RWPE2 (cell line): ENCODE results near the gene SSBP3.

Source experiments
- ATAC-seq: fragments of 200-7000 bp; cut with Tn5 transposase; 3 replicates; pipeline ENCODE4 v1.9.1; 2021; ENCODE audit warnings: low read depth
- DNase-seq: peaks from one replicate; pipeline ENCODE4 v3.0.0-alpha.2; 2020; ENCODE audit warnings: low spot score
- H3K27ac ChIP-seq: fragments of 450-650 bp; 2 replicates; pipeline ENCODE4 v1.5.1; 2017; ENCODE audit warnings: mild to moderate bottlenecking; ENCODE audit not compliant: poor library complexity, severe bottlenecking
- H3K27me3 ChIP-seq: fragments of 250-450 bp; sonication (Bioruptor Pico); 2 replicates; pipeline ENCODE4 v1.5.1; 2021; ENCODE audit warnings: mild to moderate bottlenecking, moderate library complexity; ENCODE audit not compliant: insufficient read depth, poor library complexity, severe bottlenecking
- H3K36me3 ChIP-seq: fragments of 250-450 bp; sonication (Bioruptor Pico); 2 replicates; pipeline ENCODE4 v1.5.1; 2020; ENCODE audit warnings: low read depth, mild to moderate bottlenecking, moderate library complexity
- H3K4me1 ChIP-seq: fragments of 250-450 bp; sonication (Bioruptor Pico); 2 replicates; pipeline ENCODE4 v1.5.1; 2021; ENCODE audit warnings: mild to moderate bottlenecking, moderate library complexity; ENCODE audit not compliant: insufficient read depth, poor library complexity, severe bottlenecking
- H3K4me3 ChIP-seq: fragments of 250-450 bp; sonication (Bioruptor Pico); 2 replicates; pipeline ENCODE4 v1.5.1; 2021; ENCODE audit warnings: mild to moderate bottlenecking, moderate library complexity; ENCODE audit not compliant: severe bottlenecking
- H3K9me3 ChIP-seq: fragments of 250-450 bp; sonication (Bioruptor Pico); 2 replicates; pipeline ENCODE4 v1.5.1; 2021; ENCODE audit warnings: mild to moderate bottlenecking, moderate library complexity; ENCODE audit not compliant: severe bottlenecking
- CTCF ChIP-seq: fragments of 450-650 bp; IDR thresholded peaks from one replicate; pipeline ENCODE4 v1.5.1; 2017; ENCODE audit warnings: mild to moderate bottlenecking, moderate library complexity; ENCODE audit not compliant: poor library complexity, severe bottlenecking

The SSBP3 gene

GRCh38 chr1:54315099-54315498, 91.1 kb downstream of the SSBP3 start:
- Histone ChIP-seq H3K9me3 (no peaks in the 10 kb centered on the region), H3K4me1 (peaks cover 8% of the 10 kb centered on the region), H3K36me3 (no peaks in the 10 kb centered on the region), H3K4me3 (no peak overlapping the region), H3K27me3 (no peaks in the 10 kb centered on the region), H3K27ac (no peak overlapping the region)
- no peak for ATAC-seq
- TF ChIP-seq CTCF: no peak
- DNase-seq: no peak

GRCh38 chr1:54314696-54315095, 91.5 kb downstream of the SSBP3 start:
- H3K4me1 ChIP-seq: peaks cover 8% of the 10 kb centered on the region
- ATAC-seq (no peak), DNase-seq (no peak)
- TF ChIP-seq CTCF: no peak
- H3K9me3 ChIP-seq: no peaks in the 10 kb centered on the region
- no peak overlapping the region for H3K27ac ChIP-seq
- no peak overlapping the region for H3K4me3 ChIP-seq
- H3K27me3 ChIP-seq: no peaks in the 10 kb centered on the region
- no peaks in the 10 kb centered on the region for H3K36me3 ChIP-seq

DNA sequence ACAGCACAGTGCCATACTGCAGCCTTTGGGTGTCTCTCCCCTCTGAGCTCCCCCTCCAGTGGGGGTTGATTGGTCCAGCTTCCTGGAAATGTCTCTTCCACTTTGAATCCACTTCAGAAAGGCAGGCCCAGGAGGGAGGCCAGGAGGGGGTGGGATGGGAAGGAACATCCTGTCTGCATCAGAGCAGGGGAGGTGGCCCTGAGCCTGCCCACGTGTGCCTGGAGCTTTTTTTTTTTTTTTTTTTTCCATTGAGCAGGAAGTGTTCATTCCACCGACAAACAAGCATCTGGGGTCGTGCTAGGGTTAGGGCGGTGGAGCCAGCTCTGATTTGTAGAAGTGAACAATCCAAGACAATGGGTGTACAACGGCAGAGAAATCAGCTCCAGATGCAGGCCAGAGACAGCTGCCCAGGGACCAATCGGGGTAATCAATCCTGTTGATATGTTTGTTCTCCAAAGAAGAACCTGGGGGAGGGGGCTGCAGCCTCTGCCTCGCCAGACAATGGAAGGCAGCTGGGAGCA, 93.3 kb downstream of the SSBP3 start:
- Histone ChIP-seq H3K27ac (no peak overlapping the region), H3K9me3 (no peaks in the 10 kb centered on the region), H3K36me3 (no peaks in the 10 kb centered on the region), H3K4me3 (no peak overlapping the region), H3K4me1 (peaks cover 8% of the 10 kb centered on the region), H3K27me3 (no peaks in the 10 kb centered on the region)
- ATAC-seq (peak; percentile 79), DNase-seq (no peak)
- no peak for TF ChIP-seq CTCF

- Histone ChIP-seq H3K9me3 (no peaks in the 10 kb centered on the region), H3K27me3 (no peaks in the 10 kb centered on the region), H3K27ac (no peak overlapping the region), H3K4me3 (no peak overlapping the region), H3K36me3 (no peaks in the 10 kb centered on the region), H3K4me1 (peaks cover 8% of the 10 kb centered on the region)
- ATAC-seq: no peak
- DNase-seq: no peak
- TF ChIP-seq CTCF: no peak
These were observed 94.7 kb downstream of the SSBP3 start for GRCh38 chr1:54311506-54311905.

DNA sequence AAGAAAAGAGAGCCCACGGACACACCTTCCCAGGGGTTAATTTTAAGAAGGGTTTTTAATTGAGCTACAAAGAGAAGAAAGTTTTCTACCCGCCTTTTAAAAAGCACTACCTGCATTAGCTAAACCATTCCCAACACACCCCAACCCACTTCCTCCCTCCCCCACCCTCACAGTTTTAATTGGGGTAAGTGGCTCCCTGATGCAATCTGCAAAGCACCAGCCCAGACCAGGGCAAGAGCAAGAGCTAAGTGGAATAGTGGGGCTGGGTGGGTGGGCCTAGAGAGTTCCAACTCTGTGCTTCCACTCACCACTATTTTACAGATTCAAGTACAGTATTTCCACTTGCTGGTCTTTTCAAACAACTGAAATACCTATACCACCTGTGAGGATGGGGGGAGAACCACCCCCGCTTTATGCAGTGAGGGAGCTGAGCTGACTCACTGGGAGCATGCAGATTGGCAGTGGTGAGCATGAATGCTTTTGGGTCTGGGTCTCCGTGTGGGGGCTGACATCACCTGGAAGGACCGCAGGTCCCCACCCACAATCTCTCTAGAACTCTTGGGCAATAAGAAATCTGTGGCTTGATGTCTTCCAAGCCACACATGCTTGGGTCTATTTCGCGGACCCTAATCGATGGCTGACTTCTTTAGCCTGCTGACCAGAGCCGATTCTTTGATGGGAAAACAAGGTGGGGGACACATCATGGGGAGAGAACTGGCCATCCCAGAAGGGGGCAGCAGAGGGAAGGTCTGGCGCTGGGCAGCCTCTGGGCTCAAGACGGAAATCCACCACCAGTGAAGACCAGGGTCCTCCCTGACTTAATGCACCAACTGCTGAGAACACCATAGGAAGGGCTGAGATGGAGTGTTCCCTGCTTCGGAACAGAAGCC, 95.5 kb downstream of the SSBP3 start:
- H3K4me3 ChIP-seq: no peak overlapping the region
- no peaks in the 10 kb centered on the region for H3K36me3 ChIP-seq
- ATAC-seq (no peak), DNase-seq (no peak)
- no peaks in the 10 kb centered on the region for H3K27me3 ChIP-seq
- H3K9me3 ChIP-seq: no peaks in the 10 kb centered on the region
- TF ChIP-seq CTCF: peak; percentile 17
- no peak overlapping the region for H3K27ac ChIP-seq
- H3K4me1 ChIP-seq: peaks cover 8% of the 10 kb centered on the region
